Psoas muscle (tissue), 8 donors: ENCODE results near the gene COL4A2. TPM values are rescaled to one million over a fixed set of nuclear protein-coding genes. Genes with fewer than 3 reads are reported as not detected.

ENCODE experiments used
- ATAC-seq, 4 donors: fragments of 200-7000 bp; cut with Tn5 transposase; one replicate each; pipeline ENCODE4 v1.9.1; 2020; ENCODE audit warnings: moderate library complexity in 3 of 4, mild to moderate bottlenecking in 2 of 4
- DNase-seq, 2 donors: peaks; one replicate each; pipeline ENCODE4 v3.0.0-alpha.2; 2020
- H3K27ac ChIP-seq: fragments of 200-600 bp; one replicate; pipeline ENCODE4 v1.8.0; 2022
- H3K27me3 ChIP-seq, 3 donors: fragments of 200-600 bp in 1 of 3; one replicate each; pipeline versions ENCODE4 v1.6.1 to v1.8.0; 2013 to 2022; ENCODE audit warnings: low read length in 2 of 3, mild to moderate bottlenecking in 2 of 3, moderate library complexity in 1 of 3; ENCODE audit not compliant: insufficient read depth in 3 of 3
- H3K36me3 ChIP-seq, 2 donors: fragments of 200-600 bp in 1 of 2; one replicate each; pipeline versions ENCODE4 v1.6.1 to v1.8.0; 2013 to 2022; ENCODE audit warnings: low read depth in 1 of 2, mild to moderate bottlenecking in 1 of 2, moderate library complexity in 1 of 2; ENCODE audit not compliant: insufficient read depth in 1 of 2
- H3K4me1 ChIP-seq: fragments of 200-600 bp; one replicate; pipeline ENCODE4 v1.8.0; 2022
- H3K4me3 ChIP-seq: fragments of 200-600 bp; one replicate; pipeline ENCODE4 v1.8.0; 2022; ENCODE audit warnings: mild to moderate bottlenecking
- H3K9me3 ChIP-seq: fragments of 200-600 bp; one replicate; pipeline ENCODE4 v1.8.0; 2022
- CTCF ChIP-seq: fragments of 200-600 bp; IDR thresholded peaks from one replicate; pipeline ENCODE4 v1.8.0; 2022; ENCODE audit warnings: antibody characterized with exemption
- WGBS, 3 donors: extraction: QIAGEN DNeasy Blood & Tissue Kit; methylation state at CpG; one replicate each; pipeline versions ENCODE4 v1.1.6 to v1.1.7; 2013; 5-methylcytosine and 5-hydroxymethylcytosine counted together
- intact Hi-C, 2 donors: fragments of 100-400 bp; cut with DNase I; formaldehyde crosslinking; loops; one replicate each; pipeline versions ENCODE4 v1.11.0 to v1.14.2; 2022
- polyA plus RNA-seq, 3 donors: library from polyadenylated mRNA; stranded (reverse); fragments of 200-250 nt; gene quantifications; one replicate each; pipeline ENCODE4 v1.2.3, GENCODE V29; 2013
- total RNA-seq, 4 donors: library from RNA; stranded (reverse); fragmentation: NEBNext Ultra II Directional in 2 of 4; extraction: Animal tissue kit (Norgen Biotek cat#: 25700) in 2 of 4; gene quantifications; one replicate each; pipeline versions ENCODE4 v1.2.1 to v1.2.4, GENCODE V29; 2021 to 2023
- donor health status: healthy with polysubstance abuse.
- donor health status: DM: no; HTN: no; CAD: no; lungs with moderate emphysema.
- donor health status: Bipolar disorder and iron deficiency.
- donor health status: healthy.
- donor health status: DM: yes; HTN: yes; CAD: no.
- donor health status: DM: no; HTN: no; CAD: no.
- donor health status: DM: no; HTN: no; CAD: no.
- donor health status: DM: yes; HTN: yes; CAD: no.

Gene COL4A2
- total and polyA plus RNA-seq, 7 donors = 25.8 to 84.5 (median 57.8) TPM

GRCh38 chr13:110404321-110404720 lies 97.2 kb downstream of the COL4A2 start:
- 95 to 100% (median 96%) methylated on average over 4 of the region's 4 CpGs for WGBS, 3 donors
- H3K4me1 ChIP-seq = peaks cover 9% of the 10 kb centered on the region
- DNase-seq = no peak
- no peaks in the 10 kb centered on the region for H3K27me3 ChIP-seq
- intact Hi-C loops = no loop called here
- no peaks in the 10 kb centered on the region for H3K36me3 ChIP-seq
- H3K9me3 ChIP-seq = no peaks in the 10 kb centered on the region
- no peak for ATAC-seq
- no peak for TF ChIP-seq CTCF
- H3K4me3 ChIP-seq = no peak overlapping the region
- H3K27ac ChIP-seq = no peak overlapping the region

GRCh38 chr13:110405597-110406450 lies 98.7 kb downstream of the COL4A2 start:
- 31 to 37% (median 34%) methylated on average over 12 of the region's 12 CpGs for WGBS, 3 donors
- H3K9me3 ChIP-seq = no peaks in the 10 kb centered on the region
- intact Hi-C loops = no loop called here

GRCh38 chr13:110407021-110407420 lies 99.9 kb downstream of the COL4A2 start:
- ATAC-seq = no peak
- intact Hi-C loops = no loop called here
- 79 to 83% (median 81%) methylated on average over 14 of the region's 14 CpGs for WGBS, 3 donors
- H3K9me3 ChIP-seq = no peaks in the 10 kb centered on the region
- H3K27me3 ChIP-seq = no peaks in the 10 kb centered on the region
- H3K27ac ChIP-seq = peak overlapping the region; percentile 18
- no peaks in the 10 kb centered on the region for H3K36me3 ChIP-seq
- H3K4me1 ChIP-seq = peaks cover 22% of the 10 kb centered on the region
- H3K4me3 ChIP-seq = no peak overlapping the region
- TF ChIP-seq CTCF = no peak
- no peak for DNase-seq

More at GRCh38 chr13:110405597-110406450, 98.7 kb downstream of the COL4A2 start:
- peak in 1 of 4 donors; percentile 28 for ATAC-seq
- H3K4me3 ChIP-seq = no peak overlapping the region
- no peaks in the 10 kb centered on the region for H3K27me3 ChIP-seq
- no peak for TF ChIP-seq CTCF
- DNase-seq = no peak
- no peaks in the 10 kb centered on the region for H3K36me3 ChIP-seq
- no peak overlapping the region for H3K27ac ChIP-seq
- H3K4me1 ChIP-seq = peaks cover 13% of the 10 kb centered on the region

- no peaks in the 10 kb centered on the region for H3K9me3 ChIP-seq
- DNase-seq = no peak
- TF ChIP-seq CTCF = no peak
- H3K4me3 ChIP-seq = no peak overlapping the region
- intact Hi-C loops = no loop called here
- WGBS, 3 donors = 47 to 51% (median 51%) methylated on average over 9 of the region's 9 CpGs
- H3K27me3 ChIP-seq = no peaks in the 10 kb centered on the region
- ATAC-seq = no peak
- H3K27ac ChIP-seq = peak overlapping the region; percentile 50
- H3K36me3 ChIP-seq = no peaks in the 10 kb centered on the region
- H3K4me1 ChIP-seq = peaks cover 26% of the 10 kb centered on the region
Observed at GRCh38 chr13:110407531-110407930, 100.4 kb downstream of the COL4A2 start.
